Liver (tissue), 3 donors: Measurements from ENCODE around the gene CD9.

Source experiments
- ATF3 ChIP-seq: IDR thresholded peaks from 2 replicates; pipeline ENCODE4 v1.6.1; 2016; ENCODE audit warnings: antibody characterized with exemption
- CTCF ChIP-seq: fragments of 150-350 bp; IDR thresholded peaks from 2 replicates; pipeline ENCODE4 v1.5.1; 2017; ENCODE audit warnings: improper control_type of control experiment, low read depth, low read length; ENCODE audit not compliant: missing input control
- EGR1 ChIP-seq, 2 donors: IDR thresholded peaks; 2 replicates each; pipeline ENCODE4 v1.6.1; 2016 to 2018; ENCODE audit warnings: antibody characterized with exemption in 2 of 2, low read depth in 2 of 2
- FOXA2 ChIP-seq: IDR thresholded peaks from 2 replicates; pipeline ENCODE4 v1.6.1; 2016; ENCODE audit warnings: antibody characterized with exemption
- JUND ChIP-seq, 2 donors: IDR thresholded peaks; 2 replicates each; pipeline ENCODE4 v1.6.1; 2016; ENCODE audit warnings: antibody characterized with exemption in 2 of 2
- MAX ChIP-seq: IDR thresholded peaks from 2 replicates; pipeline ENCODE4 v1.6.1; 2016; ENCODE audit warnings: antibody characterized with exemption
- RAD21 ChIP-seq, 2 donors: IDR thresholded peaks; 2 replicates each; pipeline ENCODE4 v1.6.1; 2016; ENCODE audit warnings: antibody characterized with exemption in 2 of 2, mild to moderate bottlenecking in 2 of 2
- REST ChIP-seq: IDR thresholded peaks from 2 replicates; pipeline ENCODE4 v1.6.1; 2016; ENCODE audit warnings: antibody characterized with exemption, mild to moderate bottlenecking
- RXRA ChIP-seq, 2 donors: IDR thresholded peaks; 2 replicates each; pipeline ENCODE4 v1.6.1; 2017 to 2018; ENCODE audit warnings: antibody characterized with exemption in 2 of 2, mild to moderate bottlenecking in 1 of 2
- TAF1 ChIP-seq: conservative IDR thresholded peaks from 2 replicates; pipeline ENCODE4 v1.6.1; 2016; ENCODE audit warnings: antibody characterized with exemption, mild to moderate bottlenecking
- YY1 ChIP-seq: IDR thresholded peaks from 2 replicates; pipeline ENCODE4 v1.6.1; 2016; ENCODE audit warnings: antibody characterized with exemption, mild to moderate bottlenecking
- ZBTB33 ChIP-seq: IDR thresholded peaks from 2 replicates; pipeline ENCODE4 v1.6.1; 2016; ENCODE audit warnings: antibody characterized with exemption
- donor health status: healthy.
- donor health status: healthy.

GRCh38 chr12:6201826-6202225, 1.6 kb downstream of the CD9 start:
- no peak for TF ChIP-seq CTCF
- TF ChIP-seq ATF3 = peak; percentile 40
- no peak for TF ChIP-seq EGR1 (IDR thresholded peaks at IDR 0.05; ENCODE audit: low read depth in 2 of 2)
- no peak for TF ChIP-seq MAX
- TF ChIP-seq JUND (IDR thresholded peaks at IDR 0.05) = peak in 1 of 2 donors; percentile 43
- TF ChIP-seq REST = no peak
- TF ChIP-seq TAF1 = no peak
- no peak for TF ChIP-seq ZBTB33
- TF ChIP-seq RAD21 (IDR thresholded peaks at IDR 0.05) = no peak
- no peak for TF ChIP-seq FOXA2
- TF ChIP-seq YY1 = no peak
- TF ChIP-seq RXRA (IDR thresholded peaks at IDR 0.05) = no peak
